ENCODE data around the gene H6PD. TPM values are rescaled to one million over a fixed set of nuclear protein-coding genes. Genes with fewer than 3 reads are reported as not detected.
A peak's percentile ranks its signal among the peaks of the same experiment; 100 is the strongest.

Gene H6PD
- total RNA-seq, 1 donor from 2014 or later = 37.0 TPM

- no peaks in the 10 kb centered on the region for H3K27me3 Mint-ChIP-seq (ENCODE audit: low read depth)
Measured at GRCh38 chr1:9249263-9249533, 14.6 kb downstream of the H6PD start.

GRCh38 chr1:9249534-9250410, 15.2 kb downstream of the H6PD start:
- H3K27ac Mint-ChIP-seq (ENCODE audit: unreplicated experiment) = peak overlapping the region; percentile 54
- no peaks in the 10 kb centered on the region for H3K9me3 Mint-ChIP-seq (ENCODE audit: low read depth)
- peaks cover 33% of the 10 kb centered on the region for H3K4me1 Mint-ChIP-seq (ENCODE audit: low read depth)
- no peak overlapping the region for H3K4me3 Mint-ChIP-seq (ENCODE audit: unreplicated experiment)
- H3K27me3 Mint-ChIP-seq (ENCODE audit: low read depth) = no peaks in the 10 kb centered on the region
- TF ChIP-seq CTCF (IDR thresholded peaks at IDR 0.05) = peak; percentile 74
- H3K36me3 Mint-ChIP-seq (ENCODE audit: low read depth) = peaks cover 9% of the 10 kb centered on the region
- DNase-seq (ENCODE audit: low spot score) = no peak

More at GRCh38 chr1:9249263-9249533, 14.6 kb downstream of the H6PD start:
- Mint-ChIP-seq H3K4me3 (ENCODE audit: unreplicated experiment) (no peak overlapping the region), H3K27ac (ENCODE audit: unreplicated experiment) (no peak overlapping the region), H3K4me1 (ENCODE audit: low read depth) (peaks cover 33% of the 10 kb centered on the region), H3K9me3 (ENCODE audit: low read depth) (no peaks in the 10 kb centered on the region), H3K36me3 (ENCODE audit: low read depth) (peaks cover 9% of the 10 kb centered on the region)
- no peak for TF ChIP-seq CTCF (IDR thresholded peaks at IDR 0.05)
- DNase-seq (ENCODE audit: low spot score) = no peak

- H3K4me1 Mint-ChIP-seq (ENCODE audit: low read depth) = peaks cover 33% of the 10 kb centered on the region
- no peak for DNase-seq (ENCODE audit: low spot score)
Measured at GRCh38 chr1:9250411-9251381, 16.1 kb downstream of the H6PD start.

GRCh38 chr1:9251501-9251900, 16.9 kb downstream of the H6PD start:
- Mint-ChIP-seq H3K4me3 (ENCODE audit: unreplicated experiment) (no peak overlapping the region), H3K27ac (ENCODE audit: unreplicated experiment) (no peak overlapping the region), H3K9me3 (ENCODE audit: low read depth) (no peaks in the 10 kb centered on the region), H3K36me3 (ENCODE audit: low read depth) (peaks cover 9% of the 10 kb centered on the region), H3K27me3 (ENCODE audit: low read depth) (no peaks in the 10 kb centered on the region), H3K4me1 (ENCODE audit: low read depth) (peaks cover 33% of the 10 kb centered on the region)
- DNase-seq (ENCODE audit: low spot score) = no peak
- TF ChIP-seq CTCF (IDR thresholded peaks at IDR 0.05) = no peak

More at GRCh38 chr1:9250411-9251381, 16.1 kb downstream of the H6PD start:
- Mint-ChIP-seq H3K36me3 (ENCODE audit: low read depth) (peaks cover 9% of the 10 kb centered on the region), H3K27ac (ENCODE audit: unreplicated experiment) (no peak overlapping the region), H3K27me3 (ENCODE audit: low read depth) (no peaks in the 10 kb centered on the region), H3K4me3 (ENCODE audit: unreplicated experiment) (no peak overlapping the region), H3K9me3 (ENCODE audit: low read depth) (no peaks in the 10 kb centered on the region)
- TF ChIP-seq CTCF (IDR thresholded peaks at IDR 0.05) = no peak

GRCh38 chr1:9253004-9253403, 18.4 kb downstream of the H6PD start:
- DNase-seq (ENCODE audit: low spot score) = no peak
- peaks cover 3% of the 10 kb centered on the region for H3K36me3 Mint-ChIP-seq (ENCODE audit: low read depth)
- no peaks in the 10 kb centered on the region for H3K27me3 Mint-ChIP-seq (ENCODE audit: low read depth)
- no peak for TF ChIP-seq CTCF (IDR thresholded peaks at IDR 0.05)
- no peaks in the 10 kb centered on the region for H3K9me3 Mint-ChIP-seq (ENCODE audit: low read depth)
- peaks cover 33% of the 10 kb centered on the region for H3K4me1 Mint-ChIP-seq (ENCODE audit: low read depth)
- peak overlapping the region; percentile 92 for H3K27ac Mint-ChIP-seq (ENCODE audit: unreplicated experiment)
- H3K4me3 Mint-ChIP-seq (ENCODE audit: unreplicated experiment) = no peak overlapping the region

Data from chondrocyte (in vitro differentiated cells).